Measurements from ENCODE around the gene CCDC188. TPM values are rescaled to one million over a fixed set of nuclear protein-coding genes. Genes with fewer than 3 reads are reported as not detected.

CCDC188 gene
- total and polyA plus RNA-seq, 2 of the 13 experiments (the other 11 are each of a cell fraction or from before 2014, with no cell fraction given), result not detected

DNA sequence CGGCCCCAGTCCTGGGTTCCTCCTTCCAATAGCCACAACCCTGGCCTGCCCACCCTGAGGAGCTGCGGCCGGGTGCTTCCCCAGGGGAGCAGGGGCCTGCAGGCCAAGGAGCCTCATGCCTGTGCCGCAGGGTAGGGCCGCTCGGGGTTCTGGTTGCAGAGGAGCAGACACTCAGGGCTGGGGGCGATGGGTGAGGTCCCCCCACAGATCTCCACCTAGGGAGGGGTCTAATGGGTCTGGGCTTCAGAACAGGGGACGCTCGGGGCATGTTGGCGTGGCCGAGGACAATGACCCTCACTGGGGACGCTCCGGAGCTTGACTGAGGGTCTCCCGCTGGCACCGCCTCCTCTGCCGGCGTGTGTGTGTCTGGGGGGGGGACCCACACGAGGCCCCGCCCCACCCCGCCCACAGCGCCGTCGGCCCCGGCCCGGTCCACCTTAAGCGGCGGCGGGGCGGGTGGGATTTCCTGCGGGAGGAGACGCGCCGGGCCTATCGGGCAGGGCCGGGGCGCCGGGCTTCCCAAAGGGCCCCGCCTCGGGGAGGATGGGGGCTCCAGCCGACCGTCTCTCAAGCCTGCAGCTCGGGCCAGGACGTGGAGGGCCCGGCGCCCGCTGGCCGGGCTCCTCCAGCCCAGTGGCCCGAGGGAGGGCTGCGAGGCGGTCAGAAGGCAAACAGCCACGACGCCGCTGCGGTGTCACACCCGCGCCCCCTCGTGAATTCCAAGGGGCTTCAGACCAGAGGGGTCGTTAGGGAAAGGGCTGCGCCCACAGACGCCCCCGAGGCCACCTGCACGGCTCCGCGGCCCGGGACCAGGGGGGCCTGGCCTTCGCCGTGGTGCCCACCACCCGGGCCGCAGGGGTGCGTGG, 19.9 kb downstream of the CCDC188 start (continued):
- peak; percentile 42; the same call in 1 of the 2 replicates for TF ChIP-seq ZFY (CRISPR knock-in tag; IDR thresholded peaks at IDR 0.05)
- no peak for TF ChIP-seq SP140L (CRISPR knock-in tag; IDR thresholded peaks at IDR 0.05; ENCODE audit: borderline replicate concordance)
- TF ChIP-seq, protein P1, sequence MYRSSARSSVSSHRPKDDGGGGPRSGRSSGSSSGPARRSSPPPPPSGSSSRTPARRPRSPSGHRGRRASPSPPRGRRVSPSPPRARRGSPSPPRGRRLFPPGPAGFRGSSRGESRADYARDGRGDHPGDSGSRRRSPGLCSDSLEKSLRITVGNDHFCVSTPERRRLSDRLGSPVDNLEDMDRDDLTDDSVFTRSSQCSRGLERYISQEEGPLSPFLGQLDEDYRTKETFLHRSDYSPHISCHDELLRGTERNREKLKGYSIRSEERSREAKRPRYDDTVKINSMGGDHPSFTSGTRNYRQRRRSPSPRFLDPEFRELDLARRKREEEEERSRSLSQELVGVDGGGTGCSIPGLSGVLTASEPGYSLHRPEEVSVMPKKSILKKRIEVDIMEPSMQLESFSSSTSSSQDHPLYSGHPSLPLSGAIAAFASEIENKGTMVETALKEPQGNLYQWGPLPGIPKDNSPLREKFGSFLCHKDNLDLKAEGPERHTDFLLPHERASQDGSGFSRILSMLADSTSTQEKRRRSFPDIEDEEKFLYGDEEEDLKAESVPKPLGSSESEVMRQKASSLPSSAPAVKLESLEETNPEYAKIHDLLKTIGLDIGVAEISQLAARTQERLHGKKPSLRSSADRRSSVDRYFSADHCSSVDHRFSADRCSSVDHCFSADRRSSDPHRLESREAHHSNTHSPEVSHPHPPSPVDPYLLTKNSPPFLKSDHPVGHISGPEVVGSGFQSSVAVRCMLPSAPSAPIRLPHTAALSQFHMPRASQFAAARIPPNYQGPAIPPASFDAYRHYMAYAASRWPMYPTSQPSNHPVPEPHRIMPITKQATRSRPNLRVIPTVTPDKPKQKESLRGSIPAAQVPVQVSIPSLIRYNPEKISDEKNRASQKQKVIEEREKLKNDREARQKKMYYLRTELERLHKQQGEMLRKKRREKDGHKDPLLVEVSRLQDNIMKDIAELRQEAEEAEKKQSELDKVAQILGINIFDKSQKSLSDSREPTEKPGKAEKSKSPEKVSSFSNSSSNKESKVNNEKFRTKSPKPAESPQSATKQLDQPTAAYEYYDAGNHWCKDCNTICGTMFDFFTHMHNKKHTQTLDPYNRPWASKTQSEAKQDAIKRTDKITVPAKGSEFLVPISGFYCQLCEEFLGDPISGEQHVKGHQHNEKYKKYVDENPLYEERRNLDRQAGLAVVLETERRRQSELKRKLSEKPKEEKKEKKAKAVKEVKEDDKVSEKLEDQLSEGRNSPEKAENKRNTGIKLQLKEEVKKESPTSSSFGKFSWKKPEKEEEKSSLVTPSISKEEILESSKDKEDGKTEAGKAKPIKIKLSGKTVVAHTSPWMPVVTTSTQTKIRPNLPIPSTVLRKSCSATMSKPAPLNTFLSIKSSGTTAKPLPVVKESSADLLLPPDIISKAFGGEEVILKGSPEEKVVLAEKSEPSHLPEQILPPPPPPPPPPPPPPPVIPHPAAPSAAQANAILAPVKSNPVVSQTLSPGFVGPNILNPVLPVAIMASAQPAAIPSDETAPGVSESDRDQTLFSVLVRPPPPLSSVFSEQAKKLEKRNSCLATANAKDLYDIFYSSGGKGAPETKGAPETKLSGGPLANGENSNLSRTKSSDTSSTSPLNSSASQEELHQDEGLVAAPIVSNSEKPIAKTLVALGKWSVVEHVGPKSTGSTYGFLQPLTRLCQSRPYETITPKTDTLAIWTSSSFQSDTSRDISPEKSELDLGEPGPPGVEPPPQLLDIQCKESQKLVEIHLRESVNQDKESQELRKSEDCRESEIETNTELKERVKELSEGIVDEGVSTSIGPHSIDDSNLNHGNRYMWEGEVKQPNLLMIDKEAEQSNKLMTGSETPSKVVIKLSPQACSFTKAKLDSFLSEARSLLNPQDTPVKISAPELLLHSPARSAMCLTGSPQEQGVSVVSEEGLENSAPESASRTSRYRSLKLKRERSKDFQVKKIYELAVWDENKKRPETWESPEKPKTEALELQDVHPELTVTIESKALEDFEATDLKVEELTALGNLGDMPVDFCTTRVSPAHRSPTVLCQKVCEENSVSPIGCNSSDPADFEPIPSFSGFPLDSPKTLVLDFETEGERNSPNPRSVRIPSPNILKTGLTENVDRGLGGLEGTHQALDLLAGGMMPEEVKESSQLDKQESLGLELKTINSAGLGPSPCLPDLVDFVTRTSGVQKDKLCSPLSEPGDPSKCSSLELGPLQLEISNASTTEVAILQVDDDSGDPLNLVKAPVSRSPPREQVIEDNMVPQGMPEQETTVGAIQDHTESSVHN (CRISPR knock-in tag; IDR thresholded peaks at IDR 0.05), result peak; percentile 9; the same call in 1 of the 2 replicates
- TF ChIP-seq GATA4 (IDR thresholded peaks at IDR 0.05; ENCODE audit: borderline replicate concordance, low read depth), result no peak
- no peak for TF ChIP-seq POLR2AphosphoS2 (IDR thresholded peaks at IDR 0.05; ENCODE audit: low read depth, low read length)
- TF ChIP-seq ZNF296 (CRISPR knock-in tag; conservative IDR thresholded peaks at IDR 0.05), result no peak
- TF ChIP-seq ZNF891 (CRISPR knock-in tag; IDR thresholded peaks at IDR 0.05), result peak; percentile 34; the same call in 1 of the 2 replicates
- TF ChIP-seq ZNF616 (CRISPR knock-in tag; IDR thresholded peaks at IDR 0.05; ENCODE audit: low read depth), result no peak
- no peak for TF ChIP-seq NCOA1 (CRISPR knock-in tag; IDR thresholded peaks at IDR 0.05)
- TF ChIP-seq ZNF232 (CRISPR knock-in tag; IDR thresholded peaks at IDR 0.05; ENCODE audit: borderline replicate concordance), result no peak
- TF ChIP-seq, protein P2, sequence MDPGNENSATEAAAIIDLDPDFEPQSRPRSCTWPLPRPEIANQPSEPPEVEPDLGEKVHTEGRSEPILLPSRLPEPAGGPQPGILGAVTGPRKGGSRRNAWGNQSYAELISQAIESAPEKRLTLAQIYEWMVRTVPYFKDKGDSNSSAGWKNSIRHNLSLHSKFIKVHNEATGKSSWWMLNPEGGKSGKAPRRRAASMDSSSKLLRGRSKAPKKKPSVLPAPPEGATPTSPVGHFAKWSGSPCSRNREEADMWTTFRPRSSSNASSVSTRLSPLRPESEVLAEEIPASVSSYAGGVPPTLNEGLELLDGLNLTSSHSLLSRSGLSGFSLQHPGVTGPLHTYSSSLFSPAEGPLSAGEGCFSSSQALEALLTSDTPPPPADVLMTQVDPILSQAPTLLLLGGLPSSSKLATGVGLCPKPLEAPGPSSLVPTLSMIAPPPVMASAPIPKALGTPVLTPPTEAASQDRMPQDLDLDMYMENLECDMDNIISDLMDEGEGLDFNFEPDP (CRISPR knock-in tag; conservative IDR thresholded peaks at IDR 0.05), result no peak
- no peak for TF ChIP-seq ZNF550 (CRISPR knock-in tag; IDR thresholded peaks at IDR 0.05; ENCODE audit: borderline replicate concordance)
- peak; percentile 14 for TF ChIP-seq ASH2L (IDR thresholded peaks at IDR 0.05; ENCODE audit: insufficient read length, low read depth, low read length)
- TF ChIP-seq ZBTB8A (CRISPR knock-in tag; IDR thresholded peaks at IDR 0.05; ENCODE audit: borderline replicate concordance, low read depth), result no peak
- TF ChIP-seq SSRP1 (CRISPR knock-in tag; IDR thresholded peaks at IDR 0.05), result no peak
- TF ChIP-seq, protein P3, sequence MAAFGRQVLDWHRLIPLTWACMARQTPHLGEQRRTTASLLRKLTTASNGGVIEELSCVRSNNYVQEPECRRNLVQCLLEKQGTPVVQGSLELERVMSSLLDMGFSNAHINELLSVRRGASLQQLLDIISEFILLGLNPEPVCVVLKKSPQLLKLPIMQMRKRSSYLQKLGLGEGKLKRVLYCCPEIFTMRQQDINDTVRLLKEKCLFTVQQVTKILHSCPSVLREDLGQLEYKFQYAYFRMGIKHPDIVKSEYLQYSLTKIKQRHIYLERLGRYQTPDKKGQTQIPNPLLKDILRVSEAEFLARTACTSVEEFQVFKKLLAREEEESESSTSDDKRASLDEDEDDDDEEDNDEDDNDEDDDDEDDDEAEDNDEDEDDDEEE (CRISPR knock-in tag; IDR thresholded peaks at IDR 0.05), result no peak
- no peak for TF ChIP-seq ZNF468 (CRISPR knock-in tag; IDR thresholded peaks at IDR 0.05)
- TF ChIP-seq ZNF652 (CRISPR knock-in tag; IDR thresholded peaks at IDR 0.05; ENCODE audit: borderline replicate concordance, low read depth), result no peak
- TF ChIP-seq MYC (CRISPR knock-in tag; IDR thresholded peaks at IDR 0.05; ENCODE audit: borderline replicate concordance), result no peak
